HEK293 (cell line): ENCODE measurements around the gene DCTN3.

Experiments used
- CTCF ChIA-PET: fragments of 350-600 bp; formaldehyde crosslinking; extraction: SDS; loops from one replicate; lab custom pipeline; 2021; ENCODE audit warnings: antibody characterized with exemption; lab: Yijun Ruan, JAX
- POLR2A ChIA-PET: fragments of 300-600 bp; formaldehyde crosslinking; extraction: SDS; loops from one replicate; lab custom pipeline; 2020; ENCODE audit warnings: antibody characterized with exemption, inconsistent platforms; lab: Yijun Ruan, JAX
- H3K27ac ChIP-seq: fragments of 200-500 bp; sonication (Bioruptor generic); 2 replicates; pipeline ENCODE4 v1.5.1; 2014; ENCODE audit warnings: low read depth, low read length, control low read depth, inconsistent platforms; ENCODE audit errors: extremely low read depth
- H3K36me3 ChIP-seq, 2 experiments: fragments of 200-500 bp in 1 of 2; sonication (Bioruptor generic) in 1 of 2; 1 replicate in 1 of 2; 2 replicates in 1 of 2; pipeline ENCODE4 v1.5.1; 2014 to 2017; ENCODE audit warnings: inconsistent platforms in 2 of 2, low read length in 2 of 2; ENCODE audit not compliant: control insufficient read depth in 2 of 2, insufficient read depth in 1 of 2
- H3K4me1 ChIP-seq: fragments of 200-500 bp; sonication (Bioruptor generic); 2 replicates; pipeline ENCODE4 v1.5.1; 2014; ENCODE audit warnings: mild to moderate bottlenecking, low read length, inconsistent platforms; ENCODE audit not compliant: control insufficient read depth, insufficient read depth
- H3K4me3 ChIP-seq: 2 replicates; pipeline ENCODE4 v1.5.1; 2011; ENCODE audit warnings: low read depth, mild to moderate bottlenecking, control low read depth, low read length, moderate library complexity
- H3K9me3 ChIP-seq: fragments of 200-500 bp; sonication (Bioruptor generic); 2 replicates; pipeline ENCODE4 v1.5.1; 2014; ENCODE audit warnings: low read depth, low read length, inconsistent platforms; ENCODE audit not compliant: control insufficient read depth, insufficient read depth
- HOXA7 ChIP-seq: sonication (generic); formaldehyde crosslinking; IDR thresholded peaks from 2 replicates; pipeline ENCODE4 v1.8.1; 2022; ENCODE audit warnings: missing genetic modification reagents, borderline replicate concordance
- IKZF3 ChIP-seq: fragments of 450-650 bp; IDR thresholded peaks from 2 replicates; pipeline ENCODE4 v1.5.0; 2018; ENCODE audit warnings: missing biosample characterization, mild to moderate bottlenecking, missing genetic modification characterization, moderate library complexity
- KLF10 ChIP-seq: fragments of 450-650 bp; IDR thresholded peaks from 2 replicates; pipeline ENCODE4 v1.5.1; 2018; ENCODE audit warnings: missing biosample characterization, mild to moderate bottlenecking, missing genetic modification characterization
- OVOL3 ChIP-seq: fragments of 450-650 bp; formaldehyde crosslinking; IDR thresholded peaks from 2 replicates; pipeline ENCODE4 v1.5.1; 2016; ENCODE audit warnings: missing biosample characterization, missing genetic modification characterization
- SALL2 ChIP-seq: fragments of 450-650 bp; formaldehyde crosslinking; IDR thresholded peaks from 2 replicates; pipeline ENCODE4 v1.5.0; 2017; ENCODE audit warnings: missing biosample characterization, mild to moderate bottlenecking, missing genetic modification characterization, borderline replicate concordance
- SETDB1 ChIP-seq: IDR thresholded peaks from one replicate; pipeline ENCODE4 v1.6.1; 2017; ENCODE audit warnings: mild to moderate bottlenecking, low read length, moderate library complexity, mixed read lengths; ENCODE audit not compliant: insufficient read length
- SP3 ChIP-seq: fragments of 450-650 bp; formaldehyde crosslinking; IDR thresholded peaks from 2 replicates; pipeline ENCODE4 v1.5.1; 2016; ENCODE audit warnings: missing biosample characterization, missing genetic modification characterization
- SP7 ChIP-seq: fragments of 450-650 bp; formaldehyde crosslinking; IDR thresholded peaks from 2 replicates; pipeline ENCODE4 v1.5.1; 2016; ENCODE audit warnings: missing biosample characterization, missing genetic modification characterization
- ZBTB1 ChIP-seq: fragments of 450-650 bp; formaldehyde crosslinking; IDR thresholded peaks from 2 replicates; pipeline ENCODE4 v1.5.1; 2016; ENCODE audit warnings: missing biosample characterization, missing genetic modification characterization
- ZBTB17 ChIP-seq: fragments of 450-650 bp; formaldehyde crosslinking; IDR thresholded peaks from 2 replicates; pipeline ENCODE4 v1.5.1; 2016; ENCODE audit warnings: missing biosample characterization, missing genetic modification characterization
- ZEB2 ChIP-seq: fragments of 450-650 bp; formaldehyde crosslinking; IDR thresholded peaks from 2 replicates; pipeline ENCODE4 v1.5.1; 2016; ENCODE audit warnings: missing biosample characterization, missing genetic modification characterization
- ZFHX2 ChIP-seq: fragments of 450-650 bp; formaldehyde crosslinking; conservative IDR thresholded peaks from 2 replicates; pipeline ENCODE4 v1.5.1; 2016; ENCODE audit warnings: missing biosample characterization, missing genetic modification characterization
- ZFP37 ChIP-seq: fragments of 450-650 bp; formaldehyde crosslinking; IDR thresholded peaks from 2 replicates; pipeline ENCODE4 v1.5.1; 2016; ENCODE audit warnings: missing biosample characterization, missing genetic modification characterization
- ZFP69B ChIP-seq: fragments of 450-650 bp; formaldehyde crosslinking; IDR thresholded peaks from 2 replicates; pipeline ENCODE4 v1.5.1; 2016; ENCODE audit warnings: missing biosample characterization, missing genetic modification characterization
- ZNF146 ChIP-seq: fragments of 450-650 bp; formaldehyde crosslinking; IDR thresholded peaks from 2 replicates; pipeline ENCODE4 v1.5.1; 2016; ENCODE audit warnings: missing biosample characterization, missing genetic modification characterization
- ZNF16 ChIP-seq: fragments of 450-650 bp; formaldehyde crosslinking; IDR thresholded peaks from 2 replicates; pipeline ENCODE4 v1.5.1; 2016; ENCODE audit warnings: low read depth, missing biosample characterization, missing genetic modification characterization
- ZNF174 ChIP-seq: fragments of 450-650 bp; formaldehyde crosslinking; IDR thresholded peaks from 2 replicates; pipeline ENCODE4 v1.5.0; 2017; ENCODE audit warnings: missing biosample characterization, mild to moderate bottlenecking, missing genetic modification characterization
- ZNF2 ChIP-seq: fragments of 450-650 bp; formaldehyde crosslinking; IDR thresholded peaks from 2 replicates; pipeline ENCODE4 v1.5.1; 2016; ENCODE audit warnings: missing biosample characterization, missing genetic modification characterization
- ZNF24 ChIP-seq: fragments of 450-650 bp; formaldehyde crosslinking; IDR thresholded peaks from 2 replicates; pipeline ENCODE4 v1.5.1; 2016; ENCODE audit warnings: missing biosample characterization, missing genetic modification characterization
- ZNF501 ChIP-seq: fragments of 450-650 bp; formaldehyde crosslinking; IDR thresholded peaks from 2 replicates; pipeline ENCODE4 v1.5.1; 2016; ENCODE audit warnings: missing biosample characterization, missing genetic modification characterization
- ZNF558 ChIP-seq: fragments of 450-650 bp; formaldehyde crosslinking; IDR thresholded peaks from 2 replicates; pipeline ENCODE4 v1.5.1; 2016; ENCODE audit warnings: missing biosample characterization, missing genetic modification characterization
- ZNF560 ChIP-seq: fragments of 450-650 bp; formaldehyde crosslinking; IDR thresholded peaks from 2 replicates; pipeline ENCODE4 v1.5.1; 2017; ENCODE audit warnings: missing biosample characterization, missing genetic modification characterization, borderline replicate concordance
- ZNF664 ChIP-seq: fragments of 450-650 bp; formaldehyde crosslinking; IDR thresholded peaks from 2 replicates; pipeline ENCODE4 v1.5.1; 2016; ENCODE audit warnings: missing biosample characterization, missing genetic modification characterization
- TF ChIP-seq, protein P1 (sequence below): fragments of 450-650 bp; formaldehyde crosslinking; IDR thresholded peaks from 2 replicates; pipeline ENCODE4 v1.5.1; 2017; ENCODE audit warnings: missing biosample characterization, missing genetic modification characterization

Gene DCTN3

DNA sequence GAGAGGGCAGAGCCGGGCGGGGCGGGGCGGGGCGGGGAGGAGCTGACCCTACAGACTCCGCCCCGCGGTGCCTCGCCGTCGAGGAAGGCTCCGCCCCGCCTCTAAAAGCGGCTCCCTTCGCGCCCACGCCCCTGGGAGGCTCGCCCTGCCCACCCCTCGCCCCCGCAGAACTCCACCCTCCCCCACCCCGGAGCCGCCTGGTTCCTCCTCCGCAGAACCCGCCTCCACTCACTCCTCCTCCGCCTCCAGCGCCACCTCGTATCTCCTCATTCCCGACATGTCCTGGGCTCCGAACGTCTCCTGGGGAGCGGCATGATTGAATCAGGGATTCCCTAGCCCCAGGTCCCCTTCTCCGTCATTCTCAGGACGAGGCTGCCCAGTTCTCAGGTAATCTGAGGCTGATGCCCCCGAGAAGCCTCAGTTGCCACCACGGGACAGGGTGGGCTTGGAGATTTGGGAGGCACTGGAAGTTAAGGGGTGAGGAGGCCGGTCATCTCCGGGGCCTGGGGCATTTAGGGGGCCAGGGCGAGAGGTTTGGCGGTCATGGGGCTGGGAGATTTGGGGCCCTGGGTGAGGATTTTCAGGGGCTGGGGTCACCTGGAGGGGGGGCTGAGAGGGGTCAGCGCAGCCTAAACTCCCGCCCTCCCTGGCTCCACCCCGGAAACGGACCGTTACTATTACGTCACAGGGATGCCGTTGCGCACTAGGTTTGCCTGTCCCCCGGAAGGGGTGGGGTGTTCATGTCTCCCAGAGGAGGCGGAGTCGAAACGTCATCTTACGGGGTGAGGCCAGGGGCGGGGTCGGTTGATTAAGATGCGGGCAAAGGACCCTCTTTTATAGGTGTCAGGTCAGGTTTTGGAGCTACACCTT lies 45.3 kb upstream of the DCTN3 start (continued):
- TF ChIP-seq SETDB1 (no peak), SP7 (tag by site-specific recombination) (peak; percentile 48; the same call in 1 of the 2 replicates), ZFHX2 (tag by site-specific recombination) (peak; percentile 95), SP3 (tag by site-specific recombination) (peak; percentile 65), ZNF560 (tag by site-specific recombination) (no peak), ZNF501 (peak; percentile 48; the same call in 1 of the 2 replicates), ZFP69B (tag by site-specific recombination) (no peak), ZNF24 (no peak), OVOL3 (tag by site-specific recombination) (peak; percentile 91), ZBTB17 (tag by site-specific recombination) (peak; percentile 71), ZNF664 (tag by site-specific recombination) (no peak), HOXA7 (CRISPR knock-in tag) (no peak), ZNF146 (no peak), ZNF558 (tag by site-specific recombination) (no peak), ZNF2 (tag by site-specific recombination) (peak; percentile 45; the same call in 1 of the 2 replicates), ZEB2 (tag by site-specific recombination) (no peak), KLF10 (tag by site-specific recombination) (peak; percentile 60), ZBTB1 (tag by site-specific recombination) (no peak), IKZF3 (tag by site-specific recombination) (peak; percentile 72)

DNA sequence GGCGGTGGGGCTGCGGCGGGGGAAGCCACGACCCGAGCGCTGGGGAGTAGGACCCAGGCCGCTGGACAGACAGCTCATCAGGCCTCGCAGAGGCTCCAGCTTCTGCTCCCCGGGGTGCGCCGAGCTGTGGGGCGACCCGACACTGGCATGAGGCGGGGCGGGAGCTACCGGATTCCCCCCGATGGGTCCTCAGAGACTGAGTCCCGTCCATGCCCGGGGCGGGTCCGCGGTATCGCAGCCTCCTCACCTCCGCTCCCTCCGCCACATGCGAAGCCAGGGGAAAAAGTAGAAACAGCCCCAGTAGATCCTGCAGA lies 44.7 kb upstream of the DCTN3 start:
- POLR2A ChIA-PET = interaction anchor here (0.7 to 1.6 kb wide), 9 partner anchors 9 to 786 kb away, joined by 3 to 14 read pairs (median 4); partner anchors contain the start of genes GALT, IL11RA and SIGMAR1
- Histone ChIP-seq H3K4me1 (peaks cover 5% of the 10 kb centered on the region; the same call in 1 of the 2 replicates), H3K9me3 (no peaks in the 10 kb centered on the region), H3K36me3 (peaks cover 0 to 31% of the 10 kb centered on the region in 2 experiments; a peak in 1 of 3 replicates), H3K27ac (no peak overlapping the region; the same call in 1 of the 2 replicates), H3K4me3 (peak overlapping the region; percentile 20; the same call in 1 of the 2 replicates)
- CTCF ChIA-PET = interaction anchor here (0.5 to 2.4 kb wide), 7 partner anchors 18 to 908 kb away, joined by 3 to 17 read pairs (median 5); partner anchors contain the start of gene GALT
- TF ChIP-seq SP3 (tag by site-specific recombination) = 0 out of 2 replicates have a peak, but pooled peaks have one; percentile 42
- TF ChIP-seq, protein P1, sequence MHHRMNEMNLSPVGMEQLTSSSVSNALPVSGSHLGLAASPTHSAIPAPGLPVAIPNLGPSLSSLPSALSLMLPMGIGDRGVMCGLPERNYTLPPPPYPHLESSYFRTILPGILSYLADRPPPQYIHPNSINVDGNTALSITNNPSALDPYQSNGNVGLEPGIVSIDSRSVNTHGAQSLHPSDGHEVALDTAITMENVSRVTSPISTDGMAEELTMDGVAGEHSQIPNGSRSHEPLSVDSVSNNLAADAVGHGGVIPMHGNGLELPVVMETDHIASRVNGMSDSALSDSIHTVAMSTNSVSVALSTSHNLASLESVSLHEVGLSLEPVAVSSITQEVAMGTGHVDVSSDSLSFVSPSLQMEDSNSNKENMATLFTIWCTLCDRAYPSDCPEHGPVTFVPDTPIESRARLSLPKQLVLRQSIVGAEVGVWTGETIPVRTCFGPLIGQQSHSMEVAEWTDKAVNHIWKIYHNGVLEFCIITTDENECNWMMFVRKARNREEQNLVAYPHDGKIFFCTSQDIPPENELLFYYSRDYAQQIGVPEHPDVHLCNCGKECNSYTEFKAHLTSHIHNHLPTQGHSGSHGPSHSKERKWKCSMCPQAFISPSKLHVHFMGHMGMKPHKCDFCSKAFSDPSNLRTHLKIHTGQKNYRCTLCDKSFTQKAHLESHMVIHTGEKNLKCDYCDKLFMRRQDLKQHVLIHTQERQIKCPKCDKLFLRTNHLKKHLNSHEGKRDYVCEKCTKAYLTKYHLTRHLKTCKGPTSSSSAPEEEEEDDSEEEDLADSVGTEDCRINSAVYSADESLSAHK = 0 out of 2 replicates have a peak, but pooled peaks have one; percentile 36
- TF ChIP-seq ZFP37 = no peak
- no peak for TF ChIP-seq ZNF174 (tag by site-specific recombination)
- no peak for TF ChIP-seq ZNF16 (tag by site-specific recombination)
- TF ChIP-seq SALL2 = no peak
